ENCODE data around the gene MACROH2A2.
"Not testable (repeated sequence)": the region's sequence is repeated elsewhere in the genome, so short reads cannot be mapped to it uniquely, and the experiment has no call there.

MACROH2A2 gene

GRCh38 chr10:70067586-70067985, 14.9 kb downstream of the MACROH2A2 start:
- DNase-seq (ENCODE audit: low read depth): no peak

DNA sequence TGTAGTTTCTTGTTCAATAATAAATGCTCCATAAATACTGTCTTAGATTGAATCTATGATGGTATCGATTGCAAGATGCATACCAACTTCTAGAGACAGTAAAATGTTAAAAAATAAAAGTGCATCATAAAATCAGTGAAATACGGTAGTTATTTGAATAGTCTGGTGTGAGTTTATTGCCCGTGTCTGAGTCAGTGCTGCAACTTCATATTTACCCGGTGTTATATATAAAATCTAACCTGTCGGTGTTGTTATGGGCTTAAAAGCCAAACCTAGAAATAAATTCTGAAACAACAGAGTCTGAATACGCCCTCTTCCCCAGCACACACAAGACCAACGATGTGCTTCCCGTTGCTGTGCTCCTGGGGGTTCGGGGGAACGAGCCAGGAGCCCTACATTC, 16.3 kb downstream of the MACROH2A2 start:
- no peak for DNase-seq (ENCODE audit: low read depth)

DNA sequence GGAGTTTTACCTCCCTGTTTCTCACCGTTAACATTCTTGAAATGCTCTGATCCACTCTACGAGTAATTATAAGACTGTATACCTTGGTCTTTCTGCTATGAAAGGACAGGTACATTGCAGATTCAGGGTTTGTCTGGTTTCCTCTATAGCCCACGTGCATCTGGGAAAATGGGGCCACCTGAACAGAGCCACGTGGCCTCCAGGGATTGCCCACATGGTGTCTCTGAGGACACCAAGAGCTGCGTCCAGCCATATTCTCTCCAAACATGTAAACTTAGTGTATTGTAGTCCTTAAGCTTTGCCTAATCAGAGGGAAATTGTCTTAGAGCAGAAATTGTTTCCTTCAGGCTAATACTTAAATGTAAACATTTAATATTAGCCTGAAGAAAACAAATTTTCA, 16.7 kb downstream of the MACROH2A2 start:
- DNase-seq (ENCODE audit: low read depth): no peak

DNA sequence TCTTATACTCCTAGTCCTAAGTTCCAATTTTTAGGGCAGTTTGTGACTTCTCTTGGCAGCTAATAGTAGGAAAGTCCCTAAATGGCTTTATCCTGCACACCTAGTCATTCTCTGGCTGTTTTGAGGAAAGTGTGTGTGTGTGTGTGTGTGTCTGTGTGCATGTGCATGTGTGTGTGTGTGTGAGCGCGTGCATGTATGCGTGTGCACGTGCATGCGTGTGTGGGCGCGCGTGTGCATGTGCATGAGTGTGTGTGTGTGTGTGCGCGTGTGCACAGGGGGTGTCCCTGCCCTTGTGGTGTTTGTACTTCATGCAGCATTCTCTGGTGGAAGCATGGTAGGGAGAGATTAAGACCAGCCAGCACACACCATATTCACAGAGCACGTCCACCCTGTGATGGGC, 18.2 kb downstream of the MACROH2A2 start:
- DNase-seq (ENCODE audit: low read depth): no peak

- DNase-seq (ENCODE audit: low read depth): no peak
These were observed 21.5 kb downstream of the MACROH2A2 start for GRCh38 chr10:70074165-70074564.

DNA sequence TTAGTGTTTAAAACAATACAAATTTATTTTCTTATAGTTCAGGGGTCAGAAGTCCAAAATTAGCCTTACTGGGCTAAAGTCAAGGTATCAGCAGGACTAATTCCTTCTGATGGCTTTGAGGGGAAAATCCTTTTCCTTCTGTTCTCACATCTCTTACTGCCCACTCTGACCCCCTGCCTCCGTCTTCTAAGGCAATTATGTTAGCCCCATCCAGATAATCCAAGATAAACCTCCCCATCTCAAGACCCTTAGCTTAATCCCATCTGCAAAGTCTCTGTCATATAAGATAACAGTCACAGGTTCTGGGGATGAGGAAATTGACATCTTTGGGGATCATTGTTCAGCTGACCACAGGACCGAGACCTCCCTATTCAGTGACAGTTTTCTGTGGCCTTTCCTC, 22.3 kb downstream of the MACROH2A2 start:
- no peak for DNase-seq (ENCODE audit: low read depth)

DNA sequence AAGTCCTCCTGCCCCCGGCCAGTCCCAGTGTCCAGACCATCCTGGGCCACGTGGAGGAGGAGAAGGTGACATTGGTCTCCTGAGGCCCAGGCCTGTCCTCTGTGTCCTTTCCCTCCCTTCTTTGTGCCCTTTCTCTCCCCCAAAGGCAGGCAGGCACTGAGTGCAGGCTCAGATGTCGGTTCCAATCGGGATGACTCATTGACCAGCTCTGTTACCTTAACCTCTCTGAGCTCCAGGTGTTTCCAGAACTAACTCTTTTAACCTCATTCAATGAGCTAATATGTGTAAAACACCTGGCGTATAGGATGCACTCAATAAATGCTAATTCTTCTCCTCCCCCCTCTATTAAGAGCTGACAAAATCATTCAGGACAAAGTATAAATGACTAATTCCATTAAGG, 25.7 kb downstream of the MACROH2A2 start:
- DNase-seq (ENCODE audit: low read depth): no peak

GRCh38 chr10:70078937-70079336, 26.3 kb downstream of the MACROH2A2 start:
- DNase-seq (ENCODE audit: low read depth): no peak

GRCh38 chr10:70080789-70081188, 28.1 kb downstream of the MACROH2A2 start:
- not testable (repeated sequence) for DNase-seq (ENCODE audit: low read depth)

DNA sequence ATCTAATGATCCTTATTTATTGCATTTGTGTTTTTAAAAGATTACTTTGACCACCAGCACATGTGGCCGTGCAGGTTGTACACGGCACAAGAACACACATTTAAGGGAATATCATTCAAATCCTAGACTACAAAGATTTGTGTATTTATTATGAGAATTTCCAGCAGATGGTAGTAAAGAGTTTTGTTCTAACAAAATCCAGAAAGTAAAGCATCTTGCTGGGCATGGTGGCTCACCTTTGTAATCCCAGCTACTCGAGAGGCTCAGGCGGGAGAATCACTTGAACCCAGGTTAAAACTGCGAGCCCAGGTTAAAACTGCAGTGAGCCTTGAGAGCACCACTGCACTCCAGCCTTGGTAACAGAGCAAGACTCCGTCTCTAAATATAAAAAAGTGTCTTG, 31.5 kb downstream of the MACROH2A2 start:
- no peak for DNase-seq (ENCODE audit: low read depth)

DNA sequence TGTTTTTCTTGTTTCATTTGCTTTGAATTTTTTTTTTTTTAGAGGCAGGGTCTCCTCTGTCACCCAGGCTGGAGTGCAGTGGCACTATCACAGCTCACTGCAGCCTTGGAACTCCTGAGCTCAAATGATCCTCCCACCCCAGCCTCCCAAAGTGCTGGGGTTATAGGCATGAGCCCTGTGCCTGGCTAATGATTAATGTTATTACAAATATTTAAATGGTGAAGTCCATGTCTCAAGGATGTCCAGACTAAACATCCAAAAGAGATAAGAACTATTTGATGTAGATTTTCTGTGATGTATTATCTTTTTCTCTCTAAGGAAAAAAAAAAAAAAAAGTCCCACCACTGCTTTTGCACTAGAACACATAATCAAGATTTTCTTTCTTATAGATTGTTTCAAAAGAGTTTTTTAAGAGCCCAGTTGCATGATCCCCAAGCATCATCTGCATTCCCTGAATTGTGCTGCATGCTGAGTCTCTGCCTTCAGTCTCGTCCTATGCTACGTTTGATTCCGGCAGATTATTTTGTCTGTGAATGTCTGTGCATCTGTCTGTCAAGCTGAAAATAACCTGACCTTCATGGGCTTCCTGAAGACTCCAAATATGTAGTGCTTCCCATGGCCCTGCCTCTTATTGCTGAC, 33.4 kb downstream of the MACROH2A2 start:
- no peak for DNase-seq (ENCODE audit: low read depth)

DNA sequence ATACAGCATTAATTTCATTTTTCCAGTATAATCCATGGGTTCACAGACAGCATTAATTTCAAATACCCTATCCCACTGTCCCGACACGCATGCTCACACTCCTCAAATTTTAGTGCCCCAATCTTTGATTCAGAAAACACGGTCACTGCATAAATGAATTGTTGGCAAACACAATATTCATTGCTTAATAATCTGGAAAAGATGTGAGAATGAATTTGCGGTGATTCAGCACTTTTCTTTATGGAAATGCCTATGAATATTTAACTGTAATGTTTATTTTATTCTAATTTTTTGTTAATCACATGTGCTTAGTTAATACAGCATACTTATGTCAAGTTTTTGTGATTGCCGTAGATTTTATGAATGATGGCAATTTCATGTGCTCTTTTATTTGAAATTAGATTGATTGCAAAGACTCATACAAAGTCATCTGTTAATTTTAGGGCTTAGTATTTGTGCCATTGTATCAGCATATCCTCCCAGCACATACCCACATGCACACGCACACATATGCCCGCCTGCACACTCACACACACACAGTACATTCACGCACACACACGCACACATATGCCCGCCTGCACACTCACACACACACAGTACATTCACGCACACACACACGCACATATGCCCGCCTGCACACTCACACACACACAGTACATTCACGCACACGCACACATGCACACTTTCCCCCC, 35.1 kb downstream of the MACROH2A2 start:
- DNase-seq (ENCODE audit: low read depth): no peak

DNA sequence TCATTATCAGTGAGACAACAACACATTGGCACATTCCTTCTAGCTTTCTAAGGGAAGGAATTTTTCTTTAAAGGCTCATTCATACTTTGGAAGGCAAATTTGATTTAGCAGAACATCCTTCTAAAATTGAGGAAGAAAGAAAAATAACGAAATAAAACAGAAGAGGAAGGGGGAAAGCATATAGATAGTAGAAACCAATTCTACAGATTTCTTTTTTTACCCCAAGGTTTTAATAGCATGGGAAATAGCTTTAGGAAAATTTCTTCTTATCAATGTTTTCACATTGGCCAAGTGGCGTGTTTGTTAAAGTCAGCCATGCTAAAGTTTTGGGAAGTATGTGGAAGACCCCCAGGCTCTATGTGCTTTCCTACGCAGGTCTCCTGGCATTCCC, 35.7 kb downstream of the MACROH2A2 start:
- DNase-seq (ENCODE audit: low read depth): no peak

DNA sequence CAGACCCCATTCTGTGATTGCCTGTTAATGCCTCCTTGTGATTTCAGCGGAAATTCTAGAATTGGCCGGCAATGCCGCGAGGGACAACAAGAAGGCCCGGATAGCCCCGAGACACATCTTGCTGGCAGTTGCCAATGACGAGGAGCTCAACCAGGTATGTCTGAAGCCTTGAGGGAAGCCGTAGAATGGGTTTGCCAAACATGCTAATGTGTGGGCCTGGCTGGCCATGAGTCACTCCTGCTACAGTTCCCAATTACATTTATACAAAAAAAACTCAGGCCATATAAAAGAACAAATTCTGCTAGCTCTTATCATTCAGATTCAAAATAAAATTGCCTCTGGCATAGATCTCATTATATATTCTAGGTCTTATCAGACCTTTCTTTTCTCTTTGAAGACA, 37.4 kb downstream of the MACROH2A2 start:
- no peak for DNase-seq (ENCODE audit: low read depth)

DNA sequence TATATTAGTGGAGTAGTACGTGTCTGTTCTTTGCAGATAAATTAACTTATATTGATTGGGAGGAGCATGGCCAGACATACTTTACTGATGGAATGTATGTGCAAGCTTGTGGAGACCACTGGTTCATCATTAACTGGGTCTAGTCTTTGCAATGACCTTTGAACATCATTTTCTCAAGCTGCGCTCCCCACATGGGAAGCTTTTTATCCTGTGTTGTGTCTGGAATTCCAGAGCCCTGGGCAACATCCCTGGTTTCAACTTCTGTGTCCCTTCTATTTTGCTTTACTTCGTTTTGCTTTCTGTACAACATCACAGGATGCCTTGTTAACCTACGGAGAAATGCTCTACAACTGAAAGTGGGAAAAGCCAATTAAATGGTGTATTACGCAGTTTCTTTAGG, 38.3 kb downstream of the MACROH2A2 start:
- no peak for DNase-seq (ENCODE audit: low read depth)

DNA sequence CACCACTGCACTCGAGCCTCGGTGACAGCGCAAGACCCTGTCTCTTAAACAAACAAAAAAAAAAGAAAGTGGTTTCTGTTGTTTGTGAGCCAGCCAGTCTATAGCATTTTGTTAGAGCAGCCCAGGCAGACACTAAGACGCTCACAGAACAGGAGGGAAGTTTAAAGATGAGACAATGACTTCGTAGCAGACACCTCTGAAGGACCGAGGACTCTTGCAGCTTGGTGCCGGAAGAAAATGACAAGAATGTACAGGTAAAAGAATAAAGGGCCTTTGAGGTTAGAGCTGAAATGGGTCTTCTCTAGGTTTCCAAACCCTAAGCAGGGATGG, 39.7 kb downstream of the MACROH2A2 start:
- DNase-seq (ENCODE audit: low read depth): no peak

DNA sequence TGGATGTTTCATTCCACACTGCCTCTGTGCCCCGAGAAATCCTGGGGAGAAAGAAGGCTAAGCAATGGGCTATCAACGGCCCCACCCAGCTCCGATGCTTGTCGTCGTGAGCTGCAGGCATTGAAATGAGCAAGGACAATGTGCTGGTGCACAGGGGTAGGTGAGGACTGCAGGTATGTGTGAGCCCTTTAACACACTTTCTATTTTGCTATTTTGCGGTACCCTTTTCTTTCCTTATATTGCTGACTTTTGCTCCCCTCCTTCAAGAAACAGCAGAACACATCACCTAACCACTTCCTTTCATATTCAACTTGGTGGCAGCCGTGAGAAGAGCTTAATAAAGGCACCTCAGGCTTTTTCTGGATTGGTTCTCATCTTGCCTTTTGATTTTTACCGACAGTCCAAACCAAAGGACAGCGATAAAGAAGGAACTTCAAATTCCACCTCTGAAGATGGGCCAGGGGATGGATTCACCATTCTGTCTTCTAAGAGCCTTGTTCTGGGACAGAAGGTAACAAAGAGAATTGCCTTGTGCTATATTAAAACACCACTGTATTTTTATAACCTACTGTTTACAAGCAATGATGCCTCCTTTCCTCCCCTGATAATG, 40.8 kb downstream of the MACROH2A2 start:
- no peak for DNase-seq (ENCODE audit: low read depth)

DNA sequence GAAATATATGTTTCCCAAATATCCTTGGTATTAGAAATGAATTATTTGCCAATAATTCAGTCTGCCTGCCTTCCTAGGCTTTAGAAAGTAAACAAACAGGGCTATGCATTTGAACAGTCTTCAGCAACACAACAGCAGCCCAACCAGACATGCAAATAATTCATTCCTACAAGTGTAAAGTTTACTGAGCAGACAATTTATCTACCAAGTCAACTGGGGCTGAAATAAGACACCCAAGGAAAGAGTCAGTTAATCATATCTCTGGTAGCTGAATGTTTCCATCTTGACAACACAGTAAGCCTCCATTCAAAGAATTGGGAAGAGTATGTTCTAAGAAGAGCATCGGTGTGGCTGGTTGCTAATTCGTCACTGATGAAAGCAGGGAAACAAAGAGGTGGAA, 41.6 kb downstream of the MACROH2A2 start:
- no peak for DNase-seq (ENCODE audit: low read depth)

DNA sequence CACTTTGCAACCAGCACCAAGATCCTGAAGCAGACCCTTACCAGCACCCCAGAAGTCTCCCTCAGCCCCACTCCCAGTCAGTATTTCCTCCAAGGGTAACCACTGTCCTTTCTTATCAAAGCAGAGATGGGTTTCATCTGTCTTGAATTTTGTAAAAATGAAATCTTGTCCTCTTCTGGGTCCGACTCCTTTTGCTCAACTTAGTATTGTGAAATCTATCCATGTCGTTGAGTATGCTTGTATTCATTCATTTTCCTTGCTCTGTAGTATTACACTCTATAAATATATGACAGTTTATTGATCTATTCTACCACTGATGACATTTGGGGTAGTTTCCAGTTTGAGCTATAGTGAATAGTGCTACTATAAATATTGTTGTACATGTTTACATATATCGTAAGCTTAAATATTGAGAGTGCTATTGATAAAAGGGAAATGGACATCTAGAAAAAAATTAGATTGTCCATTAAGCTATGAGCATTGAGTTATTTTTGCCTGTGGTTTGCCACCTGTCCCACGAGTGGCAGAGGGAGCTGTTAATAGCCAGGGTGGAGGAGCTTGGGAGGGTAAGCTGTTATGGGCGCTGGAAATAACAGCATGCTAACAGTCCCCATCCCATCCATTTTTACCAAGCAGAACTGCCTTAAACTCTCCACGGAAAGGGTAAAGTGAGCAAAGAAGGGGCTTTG, 43.5 kb downstream of the MACROH2A2 start:
- no peak for DNase-seq (ENCODE audit: low read depth)

GRCh38 chr10:70096705-70097420, 44.2 kb downstream of the MACROH2A2 start:
- DNase-seq (ENCODE audit: low read depth): no peak

DNA sequence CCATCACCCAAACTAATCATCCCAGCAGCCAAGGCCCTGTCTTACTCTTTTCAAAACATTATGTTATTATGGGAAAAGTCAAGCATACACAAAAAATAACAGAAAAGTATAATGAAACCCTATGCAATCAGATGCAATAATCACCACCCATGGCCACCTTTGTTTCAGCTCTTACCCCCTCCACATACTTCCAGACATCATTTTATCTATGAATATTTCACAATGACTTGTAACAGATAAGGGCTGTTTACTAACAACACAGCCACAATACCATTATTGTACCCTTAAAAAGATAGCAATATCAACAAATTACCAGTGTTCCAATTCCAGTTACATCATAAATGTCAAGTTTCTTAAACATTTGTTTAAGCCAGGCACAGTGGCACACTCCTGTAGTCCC, 44.8 kb downstream of the MACROH2A2 start:
- no peak for DNase-seq (ENCODE audit: low read depth)

- DNase-seq (ENCODE audit: low read depth): no peak
These were observed 45.6 kb downstream of the MACROH2A2 start for GRCh38 chr10:70098271-70098670.

Measured in stimulated activated CD4-positive, alpha-beta T cell treated with anti-CD3 and anti-CD28 coated beads, Interleukin-2, amount 100 ng/mL, for 4 hours (primary cell).